GM12864 (cell line): Measurements from ENCODE around the gene NEMP1.

Experiments used
- DNase-seq: peaks from one replicate; pipeline ENCODE4 v3.0.0-alpha.2; 2011; ENCODE audit warnings: low read depth
- H3K4me3 ChIP-seq: 2 replicates; pipeline ENCODE4 v1.5.1; 2011; ENCODE audit warnings: mild to moderate bottlenecking, low read depth, low read length, control low read depth
- TF ChIP-seq, protein P1 (sequence below): IDR thresholded peaks from 2 replicates; pipeline ENCODE4 v1.5.1; 2011; ENCODE audit warnings: low read depth, mild to moderate bottlenecking, moderate library complexity, low read length, control low read depth, inconsistent platforms; ENCODE audit errors: missing control alignments

The NEMP1 gene

DNA sequence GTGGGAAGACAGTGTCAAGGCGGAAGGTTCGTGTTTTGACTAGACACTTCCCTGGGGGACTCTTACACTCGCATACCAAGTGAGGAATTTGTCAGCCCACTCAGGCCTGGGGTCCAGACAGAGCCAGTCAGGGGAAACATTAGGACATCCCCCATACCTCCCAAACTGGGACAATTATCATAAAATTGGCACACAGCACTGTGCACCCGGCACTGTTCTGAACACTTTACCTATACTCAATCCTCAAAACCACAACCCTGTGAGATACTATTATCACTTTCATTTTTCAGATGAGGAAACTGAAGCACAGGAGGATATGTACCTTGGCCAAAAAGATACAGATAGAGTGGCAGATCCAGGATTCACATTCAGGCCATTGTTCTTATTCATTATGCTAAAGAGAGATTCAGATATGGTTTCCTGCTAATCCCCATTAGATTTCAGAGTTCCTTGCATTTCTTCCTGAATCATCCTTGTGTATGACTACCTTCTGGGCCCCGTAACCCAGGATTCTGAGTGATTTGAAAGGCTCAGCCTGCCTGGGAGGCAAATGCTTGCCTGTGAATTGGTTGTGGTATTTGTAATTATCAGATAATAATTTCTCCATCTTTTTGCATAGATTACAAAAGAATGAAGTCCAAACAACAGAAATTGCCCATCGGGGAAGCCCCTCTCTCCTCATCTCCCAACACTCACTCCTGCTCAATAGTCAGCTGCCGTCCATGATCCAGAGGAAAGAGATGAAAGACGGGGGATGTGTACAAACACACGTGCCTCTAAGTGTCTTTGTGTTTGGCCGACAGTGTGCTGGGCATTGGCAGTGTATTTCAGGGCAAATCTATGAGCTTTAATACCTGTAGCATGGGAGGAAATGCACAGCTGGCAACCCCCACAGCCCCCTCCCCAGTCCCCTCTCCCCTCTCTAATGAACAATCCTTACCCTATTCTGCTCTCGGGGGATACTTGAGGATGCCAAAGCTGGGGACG is 66.9 kb downstream of the NEMP1 start:
- DNase-seq = no peak
- no peak overlapping the region for H3K4me3 ChIP-seq
- TF ChIP-seq, protein P1, sequence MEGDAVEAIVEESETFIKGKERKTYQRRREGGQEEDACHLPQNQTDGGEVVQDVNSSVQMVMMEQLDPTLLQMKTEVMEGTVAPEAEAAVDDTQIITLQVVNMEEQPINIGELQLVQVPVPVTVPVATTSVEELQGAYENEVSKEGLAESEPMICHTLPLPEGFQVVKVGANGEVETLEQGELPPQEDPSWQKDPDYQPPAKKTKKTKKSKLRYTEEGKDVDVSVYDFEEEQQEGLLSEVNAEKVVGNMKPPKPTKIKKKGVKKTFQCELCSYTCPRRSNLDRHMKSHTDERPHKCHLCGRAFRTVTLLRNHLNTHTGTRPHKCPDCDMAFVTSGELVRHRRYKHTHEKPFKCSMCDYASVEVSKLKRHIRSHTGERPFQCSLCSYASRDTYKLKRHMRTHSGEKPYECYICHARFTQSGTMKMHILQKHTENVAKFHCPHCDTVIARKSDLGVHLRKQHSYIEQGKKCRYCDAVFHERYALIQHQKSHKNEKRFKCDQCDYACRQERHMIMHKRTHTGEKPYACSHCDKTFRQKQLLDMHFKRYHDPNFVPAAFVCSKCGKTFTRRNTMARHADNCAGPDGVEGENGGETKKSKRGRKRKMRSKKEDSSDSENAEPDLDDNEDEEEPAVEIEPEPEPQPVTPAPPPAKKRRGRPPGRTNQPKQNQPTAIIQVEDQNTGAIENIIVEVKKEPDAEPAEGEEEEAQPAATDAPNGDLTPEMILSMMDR = no peak

DNA sequence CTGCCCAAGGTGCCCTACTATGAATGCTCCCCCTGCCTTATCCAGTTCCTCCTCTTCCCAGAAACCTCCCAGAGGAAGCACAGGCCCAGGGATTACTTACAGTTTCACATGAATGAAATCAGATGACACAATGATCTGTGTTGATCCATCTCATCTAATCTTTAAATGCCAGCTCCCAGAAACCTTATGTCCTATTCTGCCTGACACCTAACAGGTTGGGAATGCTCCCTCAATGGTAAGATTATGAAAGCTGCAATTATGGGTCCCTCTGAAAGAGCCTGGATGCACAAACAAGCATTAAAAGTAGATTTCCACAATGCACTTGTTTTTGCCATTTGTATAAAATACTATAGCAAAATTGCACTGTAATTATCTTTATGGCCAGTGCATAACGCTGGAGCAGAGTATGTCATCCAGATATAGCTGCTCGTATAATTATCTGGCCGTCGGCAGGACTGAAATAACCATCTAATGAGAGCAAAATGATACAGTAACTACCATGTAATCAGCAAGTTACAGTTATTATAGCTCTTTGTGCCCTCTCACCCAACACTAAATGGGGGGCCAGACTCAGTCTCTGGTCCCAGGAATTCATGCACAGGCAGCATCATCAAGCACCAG is 67.9 kb downstream of the NEMP1 start:
- TF ChIP-seq, protein P1 = no peak
- no peak for DNase-seq

DNA sequence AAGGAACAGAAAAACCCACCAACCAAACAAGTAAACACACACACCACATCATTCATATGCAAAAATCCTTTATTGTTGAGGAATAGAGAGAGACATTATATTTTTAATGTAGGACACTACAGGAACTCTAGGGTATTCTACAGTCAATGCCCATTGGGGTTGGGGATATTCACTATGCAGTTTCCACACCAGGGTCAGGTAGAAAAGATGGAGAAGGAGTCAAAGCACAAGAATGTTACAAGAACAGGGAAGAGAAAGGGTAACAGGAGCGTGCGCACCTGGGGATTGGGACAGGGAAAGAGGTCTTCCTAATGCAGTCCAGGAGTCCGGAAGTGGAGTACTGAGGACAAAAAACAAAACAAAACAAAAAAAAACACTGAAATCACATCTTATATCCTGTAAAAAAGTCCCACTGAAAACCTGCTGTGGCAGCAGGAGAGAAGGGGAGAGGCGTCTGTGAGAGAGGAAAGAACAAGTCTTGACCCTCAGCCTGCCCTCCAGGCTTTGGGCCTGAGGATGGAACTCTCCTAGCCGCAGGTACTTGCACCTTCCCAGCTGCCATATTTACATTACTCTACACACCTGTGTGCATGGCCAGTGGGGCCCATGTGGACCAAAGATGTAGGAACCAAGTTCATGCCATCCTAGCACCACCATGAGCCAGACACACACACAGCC is 68.5 kb downstream of the NEMP1 start:
- TF ChIP-seq, protein P1 = no peak
- no peak for DNase-seq
- H3K4me3 ChIP-seq = no peak overlapping the region

More for the DNA sequence above, 67.9 kb downstream of the NEMP1 start:
- no peak overlapping the region for H3K4me3 ChIP-seq

DNA sequence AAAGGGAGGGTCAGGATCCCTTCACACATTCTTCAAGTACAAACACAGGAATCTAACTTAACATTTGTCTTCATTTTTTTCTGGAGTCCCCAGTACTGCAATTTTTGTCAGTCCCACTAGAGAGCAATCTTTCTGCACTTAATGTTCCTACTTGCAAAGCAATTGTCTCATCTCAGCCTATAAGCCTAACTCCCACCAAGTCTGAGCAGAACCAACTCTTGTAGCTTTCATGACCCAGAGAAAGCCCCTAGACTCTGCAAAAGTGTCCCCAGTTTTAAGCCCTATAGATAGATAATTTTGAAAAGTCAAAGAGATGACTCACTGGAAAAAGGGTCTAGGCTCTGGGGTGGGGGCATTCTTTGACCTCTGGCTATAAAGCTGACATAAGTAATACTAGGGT is 70.4 kb downstream of the NEMP1 start:
- TF ChIP-seq, protein P1 = peak; percentile 76
- no peak for DNase-seq
- H3K4me3 ChIP-seq = no peak overlapping the region

DNA sequence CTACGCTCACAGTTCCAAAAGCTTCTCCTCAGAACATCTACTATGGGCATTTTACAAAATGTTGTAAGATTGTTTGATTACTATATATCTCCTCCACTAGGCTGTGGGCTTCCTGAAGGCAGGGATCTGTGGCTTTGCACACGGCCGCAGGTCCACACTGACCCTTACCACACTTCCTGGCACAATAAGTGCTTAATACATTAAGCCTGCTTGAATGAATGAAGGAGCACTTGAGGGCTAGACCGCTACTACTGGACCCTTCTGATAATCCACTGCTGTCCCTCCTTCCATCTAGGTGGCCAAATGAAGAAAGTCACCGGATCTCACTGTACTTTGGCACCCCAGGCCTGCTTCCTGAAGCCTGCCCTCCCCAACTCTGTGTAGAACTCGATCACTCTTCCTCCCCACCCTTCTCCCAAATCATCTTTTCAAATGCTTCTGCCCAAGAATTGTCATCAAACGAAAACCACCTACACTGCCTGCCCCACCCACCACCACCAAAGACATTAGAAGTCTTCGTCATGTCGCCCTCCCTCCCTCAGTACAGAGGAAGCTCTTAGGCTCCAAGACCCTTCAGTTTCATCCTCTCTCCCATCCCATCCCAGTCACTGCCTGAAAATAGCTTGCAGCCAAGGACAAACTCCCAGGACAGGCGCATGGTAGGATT is 71.6 kb downstream of the NEMP1 start:
- no peak for DNase-seq
- TF ChIP-seq, protein P1 = no peak
- H3K4me3 ChIP-seq = peak overlapping the region; percentile 46

DNA sequence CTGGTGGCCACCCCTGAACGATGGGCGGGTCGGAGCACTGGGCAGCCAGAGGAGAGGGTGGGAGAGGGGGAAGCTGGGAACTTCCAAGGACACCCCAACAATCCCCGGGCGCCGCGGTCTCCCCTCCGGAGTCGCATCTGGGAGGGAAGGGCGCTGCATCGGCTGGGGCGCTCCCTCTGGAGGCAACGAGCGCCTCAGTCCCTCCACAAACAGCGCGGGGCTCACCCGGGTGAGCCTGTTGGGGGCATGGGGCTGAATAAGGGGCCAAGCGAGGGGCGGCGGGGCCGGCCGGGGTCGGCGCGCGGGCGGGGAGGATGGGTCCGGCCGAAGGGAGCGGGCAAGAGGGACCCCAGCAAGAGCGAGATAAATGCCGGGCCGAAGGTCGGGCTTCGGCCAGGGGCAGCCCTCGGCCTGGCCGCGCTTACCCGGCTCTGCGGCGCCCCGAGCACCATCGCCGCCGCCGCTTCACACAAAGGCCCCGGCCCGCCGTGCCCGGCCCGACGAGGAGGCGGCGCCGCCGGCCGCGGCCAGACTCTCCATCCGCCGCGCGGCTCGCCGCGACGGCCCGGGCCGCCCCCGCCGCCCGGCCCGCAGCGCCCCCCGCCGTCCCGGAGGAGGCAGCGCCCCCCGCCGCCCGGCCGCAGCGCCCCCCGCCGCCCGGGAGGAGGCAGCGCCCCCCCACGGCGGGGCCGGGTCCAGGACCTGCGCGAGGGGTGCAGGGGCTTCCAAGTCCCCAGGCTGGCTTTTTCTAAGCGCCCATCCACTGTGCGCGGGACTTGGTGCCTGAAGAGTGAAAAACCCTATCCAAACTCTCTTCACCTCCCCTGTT is 72.4 kb downstream of the NEMP1 start, which contains the start of gene ZBTB39:
ZBTB39 (minus strand) TSS at position 567 of the 829 bp plus-strand sequence. CDS start 1,629 bp downstream, outside the sequence.
- DNase-seq = no peak
- peak within 1 kb of the TSS; percentile 82 for H3K4me3 ChIP-seq
- TF ChIP-seq, protein P1 = peak; percentile 67
